Measurements from ENCODE around the gene RBBP8. TPM values are rescaled to one million over a fixed set of nuclear protein-coding genes. Genes with fewer than 3 reads are reported as not detected.
A peak's percentile ranks its signal among the peaks of the same experiment; 100 is the strongest.

Gene RBBP8
- total RNA-seq, 1 donor from 2014 or later, result 64.8 TPM

DNA sequence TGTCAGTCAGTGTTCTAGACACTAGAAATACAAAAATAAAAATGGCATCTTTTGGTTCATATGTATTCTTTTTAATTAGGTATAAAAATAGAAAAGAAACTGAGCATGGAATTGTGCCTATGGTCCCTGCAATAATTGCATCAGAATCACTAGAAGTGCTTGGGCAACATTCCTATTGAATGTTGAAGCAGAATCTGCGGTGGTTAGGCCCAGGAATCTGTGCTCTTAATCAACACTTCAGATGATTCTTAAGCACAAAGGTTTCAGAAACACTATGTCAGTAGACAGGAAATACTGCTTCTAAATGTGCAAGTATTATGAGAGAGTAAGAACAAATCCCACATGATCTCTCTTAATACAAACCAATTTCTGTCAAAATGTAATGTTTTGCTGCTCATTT is 20.3 kb upstream of the RBBP8 start:
- no peak overlapping the region for H3K27ac Mint-ChIP-seq
- Histone ChIP-seq H3K79me2 (ENCODE audit: low read depth) (no peaks in the 10 kb centered on the region), H3K27me3 (no peaks in the 10 kb centered on the region), H3K4me2 (no peak overlapping the region), H3K4me3 (no peak overlapping the region), H3K9me3 (ENCODE audit: low read depth) (no peaks in the 10 kb centered on the region), H3K27ac (no peak overlapping the region), H3K36me3 (no peaks in the 10 kb centered on the region), H2AFZ (replicated peaks) (no peak overlapping the region), H3F3A (ENCODE audit: low read depth) (no peaks in the 10 kb centered on the region), H4K20me1 (ENCODE audit: low read depth) (no peaks in the 10 kb centered on the region), H3K9ac (no peak overlapping the region), H3K4me1 (peaks cover 24% of the 10 kb centered on the region)
- no peaks in the 10 kb centered on the region for H3K27me3 Mint-ChIP-seq (ENCODE audit: insufficient read depth, low read depth)
- H3K4me1 Mint-ChIP-seq, result peaks cover 7% of the 10 kb centered on the region
- no peak for DNase-seq (ENCODE audit: low spot score)
- no peaks in the 10 kb centered on the region for H3K9me3 Mint-ChIP-seq
- no peak overlapping the region for H3K4me3 Mint-ChIP-seq
- peaks cover 6% of the 10 kb centered on the region for H3K36me3 Mint-ChIP-seq
- TF ChIP-seq EZH2phosphoT487 (IDR thresholded peaks at IDR 0.05) (no peak), EZH2 (IDR thresholded peaks at IDR 0.05) (no peak)
- TF ChIP-seq, protein P1, sequence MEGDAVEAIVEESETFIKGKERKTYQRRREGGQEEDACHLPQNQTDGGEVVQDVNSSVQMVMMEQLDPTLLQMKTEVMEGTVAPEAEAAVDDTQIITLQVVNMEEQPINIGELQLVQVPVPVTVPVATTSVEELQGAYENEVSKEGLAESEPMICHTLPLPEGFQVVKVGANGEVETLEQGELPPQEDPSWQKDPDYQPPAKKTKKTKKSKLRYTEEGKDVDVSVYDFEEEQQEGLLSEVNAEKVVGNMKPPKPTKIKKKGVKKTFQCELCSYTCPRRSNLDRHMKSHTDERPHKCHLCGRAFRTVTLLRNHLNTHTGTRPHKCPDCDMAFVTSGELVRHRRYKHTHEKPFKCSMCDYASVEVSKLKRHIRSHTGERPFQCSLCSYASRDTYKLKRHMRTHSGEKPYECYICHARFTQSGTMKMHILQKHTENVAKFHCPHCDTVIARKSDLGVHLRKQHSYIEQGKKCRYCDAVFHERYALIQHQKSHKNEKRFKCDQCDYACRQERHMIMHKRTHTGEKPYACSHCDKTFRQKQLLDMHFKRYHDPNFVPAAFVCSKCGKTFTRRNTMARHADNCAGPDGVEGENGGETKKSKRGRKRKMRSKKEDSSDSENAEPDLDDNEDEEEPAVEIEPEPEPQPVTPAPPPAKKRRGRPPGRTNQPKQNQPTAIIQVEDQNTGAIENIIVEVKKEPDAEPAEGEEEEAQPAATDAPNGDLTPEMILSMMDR (IDR thresholded peaks at IDR 0.05), result no peak

DNA sequence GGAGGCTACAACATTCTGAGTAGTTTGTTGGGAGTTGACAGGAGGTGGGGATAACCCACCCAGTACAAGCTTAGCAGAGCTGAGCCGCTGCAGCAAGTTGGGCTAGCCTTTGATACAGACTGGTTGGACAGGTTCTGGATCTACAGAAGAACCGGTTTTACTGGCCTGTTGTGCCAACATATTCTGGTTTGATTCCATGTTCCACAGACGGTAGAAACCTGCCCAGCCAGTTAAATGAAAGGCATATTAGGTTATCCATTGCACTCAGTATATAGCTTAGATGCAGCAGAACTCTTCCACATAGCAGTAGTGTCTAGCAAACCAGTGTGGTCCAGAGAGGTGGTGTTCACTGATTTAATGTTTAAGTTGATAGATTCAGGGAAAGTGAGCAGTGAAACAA is 19.3 kb upstream of the RBBP8 start:
- H3K9me3 ChIP-seq (ENCODE audit: low read depth), result no peaks in the 10 kb centered on the region
- DNase-seq (ENCODE audit: low spot score), result no peak
- H3K4me1 Mint-ChIP-seq, result peaks cover 7% of the 10 kb centered on the region

DNA sequence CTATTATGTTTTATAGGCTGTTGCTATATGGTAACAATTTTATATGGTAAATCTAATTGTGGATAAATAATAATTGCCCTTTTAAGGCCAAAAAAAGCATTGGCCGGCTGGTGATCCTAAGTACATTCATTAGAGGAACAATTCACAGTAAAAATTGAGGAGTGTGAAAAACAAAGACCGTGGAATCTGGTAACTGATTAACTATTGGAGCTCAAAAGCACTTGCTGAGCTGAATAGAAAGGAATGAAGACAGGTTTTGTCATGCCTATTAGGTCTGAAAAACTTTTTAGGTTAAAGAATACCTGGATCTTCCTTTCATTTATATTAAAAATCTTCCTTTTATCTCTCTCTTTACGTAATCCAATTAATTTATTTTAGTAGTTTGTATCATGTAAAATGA is 18.5 kb upstream of the RBBP8 start:
- H3K4me3 ChIP-seq, result no peak overlapping the region
- H3K4me3 Mint-ChIP-seq, result no peak overlapping the region
- no peaks in the 10 kb centered on the region for H3F3A ChIP-seq (ENCODE audit: low read depth)
- H3K36me3 Mint-ChIP-seq, result peaks cover 6% of the 10 kb centered on the region
- H4K20me1 ChIP-seq (ENCODE audit: low read depth), result no peaks in the 10 kb centered on the region
- H3K9ac ChIP-seq, result no peak overlapping the region
- peak overlapping the region; percentile 51 for H3K4me2 ChIP-seq
- H3K27me3 ChIP-seq, result no peaks in the 10 kb centered on the region
- no peak for TF ChIP-seq EZH2phosphoT487 (IDR thresholded peaks at IDR 0.05)
- no peak for TF ChIP-seq EZH2 (IDR thresholded peaks at IDR 0.05)
- TF ChIP-seq, protein P1 (IDR thresholded peaks at IDR 0.05), result no peak
- H3K27ac ChIP-seq, result no peak overlapping the region
- no peaks in the 10 kb centered on the region for H3K27me3 Mint-ChIP-seq (ENCODE audit: insufficient read depth, low read depth)
- H3K79me2 ChIP-seq (ENCODE audit: low read depth), result no peaks in the 10 kb centered on the region
- H3K9me3 ChIP-seq (ENCODE audit: low read depth), result no peaks in the 10 kb centered on the region
- peak; percentile 53 for DNase-seq (ENCODE audit: low spot score)
- H2AFZ ChIP-seq (replicated peaks), result no peak overlapping the region
- H3K4me1 ChIP-seq, result peaks cover 24% of the 10 kb centered on the region
- H3K36me3 ChIP-seq, result no peaks in the 10 kb centered on the region
- H3K4me1 Mint-ChIP-seq, result peaks cover 7% of the 10 kb centered on the region
- no peak overlapping the region for H3K27ac Mint-ChIP-seq
- H3K9me3 Mint-ChIP-seq, result no peaks in the 10 kb centered on the region

More for the DNA sequence above, 19.3 kb upstream of the RBBP8 start:
- no peak overlapping the region for H3K27ac ChIP-seq
- H2AFZ ChIP-seq (replicated peaks), result no peak overlapping the region
- no peak overlapping the region for H3K4me3 Mint-ChIP-seq
- H4K20me1 ChIP-seq (ENCODE audit: low read depth), result no peaks in the 10 kb centered on the region
- H3K79me2 ChIP-seq (ENCODE audit: low read depth), result no peaks in the 10 kb centered on the region
- H3F3A ChIP-seq (ENCODE audit: low read depth), result no peaks in the 10 kb centered on the region
- H3K4me2 ChIP-seq, result peak overlapping the region; percentile 51
- TF ChIP-seq EZH2 (IDR thresholded peaks at IDR 0.05), result no peak
- TF ChIP-seq, protein P1 (IDR thresholded peaks at IDR 0.05), result no peak
- TF ChIP-seq EZH2phosphoT487 (IDR thresholded peaks at IDR 0.05), result no peak
- H3K36me3 ChIP-seq, result no peaks in the 10 kb centered on the region
- no peaks in the 10 kb centered on the region for H3K27me3 Mint-ChIP-seq (ENCODE audit: insufficient read depth, low read depth)
- no peak overlapping the region for H3K9ac ChIP-seq
- peaks cover 6% of the 10 kb centered on the region for H3K36me3 Mint-ChIP-seq
- peaks cover 24% of the 10 kb centered on the region for H3K4me1 ChIP-seq
- H3K9me3 Mint-ChIP-seq, result no peaks in the 10 kb centered on the region
- no peaks in the 10 kb centered on the region for H3K27me3 ChIP-seq
- H3K4me3 ChIP-seq, result no peak overlapping the region
- no peak overlapping the region for H3K27ac Mint-ChIP-seq
